Peyer's patch (tissue), 4 donors: ENCODE measurements around the gene CSTF3. TPM values are rescaled to one million over a fixed set of nuclear protein-coding genes. Genes with fewer than 3 reads are reported as not detected.

Experiments used
- DNase-seq, 3 donors: peaks; one replicate each; pipeline ENCODE4 v3.0.0-alpha.2; 2017 to 2019
- H3K27ac ChIP-seq, 4 donors: fragments of 200-600 bp; sonication (generic); one replicate each; pipeline ENCODE4 v1.5.1; 2016 to 2019
- H3K27me3 ChIP-seq, 2 donors: fragments of 200-600 bp; sonication (generic); one replicate each; pipeline ENCODE4 v1.5.1; 2019
- H3K36me3 ChIP-seq, 3 donors: fragments of 200-600 bp; sonication (generic); one replicate each; pipeline ENCODE4 v1.5.1; 2016 to 2019
- H3K4me1 ChIP-seq, 4 donors: fragments of 200-600 bp; sonication (generic); one replicate each; pipeline ENCODE4 v1.5.1; 2016 to 2019
- H3K4me3 ChIP-seq, 4 donors: fragments of 200-600 bp; sonication (generic); 1 replicate in 3 of 4; 2 replicates in 1 of 4; pipeline ENCODE4 v1.5.1; 2016 to 2019; ENCODE audit warnings: mild to moderate bottlenecking in 1 of 4
- H3K9me3 ChIP-seq, 4 donors: fragments of 200-600 bp; sonication (generic); one replicate each; pipeline ENCODE4 v1.5.1; 2016 to 2019; ENCODE audit warnings: mild to moderate bottlenecking in 1 of 4
- POLR2A ChIP-seq, 2 donors: fragments of 450-650 bp; IDR thresholded peaks; one replicate each; pipeline ENCODE4 v1.5.1; 2017; ENCODE audit warnings: antibody characterized with exemption in 2 of 2, mild to moderate bottlenecking in 2 of 2, moderate library complexity in 2 of 2
- total RNA-seq, 4 donors: library from RNA; depleted of rRNA; stranded (reverse); fragments of >200 nt; gene quantifications; one replicate each; pipeline ENCODE4 v1.1.0, GENCODE V29; 2016
- TF ChIP-seq, protein P1 (sequence below), 6 experiments: fragments of 450-650 bp in 4 of 6; fragments of 200-600 bp in 2 of 6; sonication (generic) in 1 of 6; IDR thresholded peaks; one replicate each; pipeline ENCODE4 v1.5.1; 2017 to 2019; ENCODE audit warnings: antibody characterized with exemption in 6 of 6, mild to moderate bottlenecking in 3 of 6, moderate library complexity in 1 of 6

CSTF3 gene
- total RNA-seq, 4 donors from 2014 or later: 18.5 to 28.9 (median 19.4) TPM

DNA sequence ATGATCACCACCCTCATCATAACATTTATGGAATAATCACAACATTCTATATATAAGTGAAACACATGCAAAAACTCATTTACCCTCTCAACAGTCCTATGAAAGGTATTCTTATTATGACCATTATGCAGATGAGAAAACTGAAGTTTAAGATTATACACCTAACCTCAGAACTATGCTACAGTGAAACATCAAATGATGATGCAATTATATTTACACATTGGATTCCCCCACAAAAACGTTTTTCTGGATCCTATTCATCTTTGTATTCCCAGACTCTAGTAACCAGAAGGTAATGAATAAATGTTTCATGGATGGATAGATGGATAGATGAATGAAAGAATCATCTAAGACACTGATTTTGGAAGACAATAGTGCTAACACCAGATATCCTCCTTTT is 67.1 kb downstream of the CSTF3 start:
- Histone ChIP-seq H3K27me3 (no peaks in the 10 kb centered on the region), H3K4me1 (no peaks in the 10 kb centered on the region), H3K4me3 (no peak overlapping the region), H3K36me3 (peaks cover 0 to 32% (median 0%) of the 10 kb centered on the region in 3 donors), H3K9me3 (no peaks in the 10 kb centered on the region), H3K27ac (no peak overlapping the region)
- no peak for DNase-seq
- TF ChIP-seq, protein P1, sequence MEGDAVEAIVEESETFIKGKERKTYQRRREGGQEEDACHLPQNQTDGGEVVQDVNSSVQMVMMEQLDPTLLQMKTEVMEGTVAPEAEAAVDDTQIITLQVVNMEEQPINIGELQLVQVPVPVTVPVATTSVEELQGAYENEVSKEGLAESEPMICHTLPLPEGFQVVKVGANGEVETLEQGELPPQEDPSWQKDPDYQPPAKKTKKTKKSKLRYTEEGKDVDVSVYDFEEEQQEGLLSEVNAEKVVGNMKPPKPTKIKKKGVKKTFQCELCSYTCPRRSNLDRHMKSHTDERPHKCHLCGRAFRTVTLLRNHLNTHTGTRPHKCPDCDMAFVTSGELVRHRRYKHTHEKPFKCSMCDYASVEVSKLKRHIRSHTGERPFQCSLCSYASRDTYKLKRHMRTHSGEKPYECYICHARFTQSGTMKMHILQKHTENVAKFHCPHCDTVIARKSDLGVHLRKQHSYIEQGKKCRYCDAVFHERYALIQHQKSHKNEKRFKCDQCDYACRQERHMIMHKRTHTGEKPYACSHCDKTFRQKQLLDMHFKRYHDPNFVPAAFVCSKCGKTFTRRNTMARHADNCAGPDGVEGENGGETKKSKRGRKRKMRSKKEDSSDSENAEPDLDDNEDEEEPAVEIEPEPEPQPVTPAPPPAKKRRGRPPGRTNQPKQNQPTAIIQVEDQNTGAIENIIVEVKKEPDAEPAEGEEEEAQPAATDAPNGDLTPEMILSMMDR (IDR thresholded peaks at IDR 0.05): no peak

DNA sequence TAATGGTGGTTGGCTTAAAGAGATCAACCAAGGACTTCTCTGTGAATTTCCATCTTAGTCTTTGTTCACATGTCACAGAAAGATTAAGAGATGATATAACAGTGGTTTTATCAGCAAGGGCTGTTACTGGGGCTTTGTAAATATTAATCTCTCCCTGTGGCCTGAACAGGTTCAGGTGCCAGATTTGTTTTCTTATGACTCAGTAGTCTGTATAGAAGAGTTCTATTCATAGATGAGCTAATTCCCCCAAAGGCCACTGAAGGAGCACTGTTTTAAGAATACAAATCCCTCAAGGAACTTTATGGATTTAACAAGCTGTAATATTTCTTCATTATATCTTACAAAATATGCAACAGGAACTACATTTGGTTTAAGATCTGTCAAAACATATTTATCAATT is 71.5 kb downstream of the CSTF3 start:
- Histone ChIP-seq H3K27ac (no peak overlapping the region), H3K9me3 (no peaks in the 10 kb centered on the region), H3K4me3 (no peak overlapping the region), H3K36me3 (peaks cover 0 to 8% (median 0%) of the 10 kb centered on the region in 3 donors), H3K4me1 (no peaks in the 10 kb centered on the region), H3K27me3 (no peaks in the 10 kb centered on the region)
- TF ChIP-seq POLR2A (IDR thresholded peaks at IDR 0.05): no peak
- TF ChIP-seq, protein P1 (IDR thresholded peaks at IDR 0.05): peak in 1 of 6 experiments; percentile 17
- no peak for DNase-seq

DNA sequence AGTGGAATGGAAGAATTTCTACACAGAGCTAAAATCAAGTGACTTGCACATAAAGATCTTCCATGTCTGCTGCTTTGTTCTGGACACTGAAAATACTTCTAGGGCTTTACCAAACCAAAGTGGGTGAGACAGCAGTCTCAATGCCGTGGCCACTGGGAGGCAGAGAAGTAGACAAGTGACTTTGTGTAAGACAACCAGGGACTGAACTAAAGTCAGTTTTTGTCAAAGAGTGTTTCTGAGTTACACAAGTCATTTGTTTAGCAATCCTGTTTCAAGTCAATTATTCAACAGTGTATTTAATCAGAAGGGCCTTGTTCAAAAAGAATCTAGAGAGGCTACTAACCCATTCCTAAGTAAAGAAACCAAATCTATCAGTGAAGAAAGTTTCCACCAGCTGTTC is 75.3 kb downstream of the CSTF3 start:
- Histone ChIP-seq H3K36me3 (peaks cover 0 to 38% (median 0%) of the 10 kb centered on the region in 3 donors), H3K27ac (no peak overlapping the region)

DNA sequence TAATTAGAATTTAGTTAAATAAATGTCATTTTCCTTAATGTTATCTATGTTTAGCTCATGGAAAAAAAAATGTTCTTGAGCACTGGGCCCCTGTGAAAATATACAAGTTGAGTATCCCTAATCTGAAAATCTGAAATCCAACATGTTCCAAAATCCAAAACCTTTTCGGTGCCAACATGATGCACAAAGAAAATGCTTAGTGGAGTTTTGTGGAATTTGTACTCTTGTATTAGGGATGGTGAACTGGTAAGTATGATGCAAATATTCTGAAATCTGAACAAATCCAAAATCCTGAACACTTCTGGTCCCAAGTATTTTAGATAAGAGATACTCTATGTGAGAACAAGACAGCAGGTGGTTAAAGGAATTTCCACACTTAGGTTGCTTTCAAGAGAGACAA is 77.4 kb downstream of the CSTF3 start:
- Histone ChIP-seq H3K4me1 (no peaks in the 10 kb centered on the region), H3K27ac (no peak overlapping the region), H3K9me3 (no peaks in the 10 kb centered on the region), H3K27me3 (no peaks in the 10 kb centered on the region), H3K36me3 (peaks cover 0 to 52% (median 0%) of the 10 kb centered on the region in 3 donors), H3K4me3 (no peak overlapping the region)
- no peak for TF ChIP-seq POLR2A (IDR thresholded peaks at IDR 0.05)
- TF ChIP-seq, protein P1 (IDR thresholded peaks at IDR 0.05): no peak
- no peak for DNase-seq

More for the DNA sequence above, 75.3 kb downstream of the CSTF3 start:
- H3K27me3 ChIP-seq: no peaks in the 10 kb centered on the region
- TF ChIP-seq POLR2A (IDR thresholded peaks at IDR 0.05): no peak
- TF ChIP-seq, protein P1 (IDR thresholded peaks at IDR 0.05): no peak
- no peak overlapping the region for H3K4me3 ChIP-seq
- DNase-seq: no peak
- no peaks in the 10 kb centered on the region for H3K4me1 ChIP-seq
- no peaks in the 10 kb centered on the region for H3K9me3 ChIP-seq

DNA sequence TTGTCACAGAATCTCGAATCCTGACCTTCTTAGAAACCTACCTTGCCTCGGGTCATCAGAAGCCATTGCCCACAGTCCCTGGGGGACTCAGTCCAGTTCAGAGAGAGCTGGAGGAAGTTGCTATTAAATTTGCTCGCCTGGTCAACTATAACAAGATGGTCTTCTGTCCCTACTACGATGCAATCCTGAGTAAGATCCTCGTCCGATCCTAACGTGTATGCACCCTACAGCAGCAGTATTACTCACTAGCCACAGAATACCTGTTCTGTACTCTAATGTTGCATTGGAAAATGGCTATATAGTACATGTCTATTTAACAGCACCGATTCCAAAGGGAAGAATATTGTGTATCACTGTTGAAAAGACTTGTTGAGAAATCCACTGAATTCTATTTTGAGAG is 88.8 kb downstream of the CSTF3 start:
- no peak for DNase-seq
- H3K4me3 ChIP-seq: no peak overlapping the region
- no peaks in the 10 kb centered on the region for H3K27me3 ChIP-seq
- peaks cover 0 to 94% (median 0%) of the 10 kb centered on the region in 3 donors for H3K36me3 ChIP-seq
- no peaks in the 10 kb centered on the region for H3K9me3 ChIP-seq
- no peak overlapping the region for H3K27ac ChIP-seq
- no peak for TF ChIP-seq POLR2A (IDR thresholded peaks at IDR 0.05)
- TF ChIP-seq, protein P1 (IDR thresholded peaks at IDR 0.05): no peak
- H3K4me1 ChIP-seq: no peaks in the 10 kb centered on the region
